Psoas muscle (tissue), 8 donors: ENCODE data around the gene AQP2. TPM values are rescaled to one million over a fixed set of nuclear protein-coding genes. Genes with fewer than 3 reads are reported as not detected.

ENCODE experiments used
- ATAC-seq, 4 donors: fragments of 200-7000 bp; cut with Tn5 transposase; one replicate each; pipeline ENCODE4 v1.9.1; 2020; ENCODE audit warnings: moderate library complexity in 3 of 4, mild to moderate bottlenecking in 2 of 4
- DNase-seq, 2 donors: peaks; one replicate each; pipeline ENCODE4 v3.0.0-alpha.2; 2020
- H3K27ac ChIP-seq: fragments of 200-600 bp; one replicate; pipeline ENCODE4 v1.8.0; 2022
- H3K27me3 ChIP-seq, 3 donors: fragments of 200-600 bp in 1 of 3; one replicate each; pipeline versions ENCODE4 v1.6.1 to v1.8.0; 2013 to 2022; ENCODE audit warnings: low read length in 2 of 3, mild to moderate bottlenecking in 2 of 3, moderate library complexity in 1 of 3; ENCODE audit not compliant: insufficient read depth in 3 of 3
- H3K36me3 ChIP-seq, 2 donors: fragments of 200-600 bp in 1 of 2; one replicate each; pipeline versions ENCODE4 v1.6.1 to v1.8.0; 2013 to 2022; ENCODE audit warnings: low read depth in 1 of 2, mild to moderate bottlenecking in 1 of 2, moderate library complexity in 1 of 2; ENCODE audit not compliant: insufficient read depth in 1 of 2
- H3K4me1 ChIP-seq: fragments of 200-600 bp; one replicate; pipeline ENCODE4 v1.8.0; 2022
- H3K4me3 ChIP-seq: fragments of 200-600 bp; one replicate; pipeline ENCODE4 v1.8.0; 2022; ENCODE audit warnings: mild to moderate bottlenecking
- H3K9me3 ChIP-seq: fragments of 200-600 bp; one replicate; pipeline ENCODE4 v1.8.0; 2022
- WGBS, 3 donors: extraction: QIAGEN DNeasy Blood & Tissue Kit; methylation state at CpG; one replicate each; pipeline versions ENCODE4 v1.1.6 to v1.1.7; 2013; 5-methylcytosine and 5-hydroxymethylcytosine counted together
- intact Hi-C, 2 donors: fragments of 100-400 bp; cut with DNase I; formaldehyde crosslinking; loops; one replicate each; pipeline versions ENCODE4 v1.11.0 to v1.14.2; 2022
- polyA plus RNA-seq, 3 donors: library from polyadenylated mRNA; stranded (reverse); fragments of 200-250 nt; gene quantifications; one replicate each; pipeline ENCODE4 v1.2.3, GENCODE V29; 2013
- total RNA-seq, 4 donors: library from RNA; stranded (reverse); fragmentation: NEBNext Ultra II Directional in 2 of 4; extraction: Animal tissue kit (Norgen Biotek cat#: 25700) in 2 of 4; gene quantifications; one replicate each; pipeline versions ENCODE4 v1.2.1 to v1.2.4, GENCODE V29; 2021 to 2023
- TF ChIP-seq, protein P1 (sequence below): fragments of 200-600 bp; IDR thresholded peaks from one replicate; pipeline ENCODE4 v1.8.0; 2022; ENCODE audit warnings: antibody characterized with exemption
- donor health status: healthy with polysubstance abuse.
- donor health status: DM: no; HTN: no; CAD: no; lungs with moderate emphysema.
- donor health status: Bipolar disorder and iron deficiency.
- donor health status: healthy.
- donor health status: DM: yes; HTN: yes; CAD: no.
- donor health status: DM: no; HTN: no; CAD: no.
- donor health status: DM: no; HTN: no; CAD: no.
- donor health status: DM: yes; HTN: yes; CAD: no.

Gene AQP2
- total and polyA plus RNA-seq, 7 donors = not detected

DNA sequence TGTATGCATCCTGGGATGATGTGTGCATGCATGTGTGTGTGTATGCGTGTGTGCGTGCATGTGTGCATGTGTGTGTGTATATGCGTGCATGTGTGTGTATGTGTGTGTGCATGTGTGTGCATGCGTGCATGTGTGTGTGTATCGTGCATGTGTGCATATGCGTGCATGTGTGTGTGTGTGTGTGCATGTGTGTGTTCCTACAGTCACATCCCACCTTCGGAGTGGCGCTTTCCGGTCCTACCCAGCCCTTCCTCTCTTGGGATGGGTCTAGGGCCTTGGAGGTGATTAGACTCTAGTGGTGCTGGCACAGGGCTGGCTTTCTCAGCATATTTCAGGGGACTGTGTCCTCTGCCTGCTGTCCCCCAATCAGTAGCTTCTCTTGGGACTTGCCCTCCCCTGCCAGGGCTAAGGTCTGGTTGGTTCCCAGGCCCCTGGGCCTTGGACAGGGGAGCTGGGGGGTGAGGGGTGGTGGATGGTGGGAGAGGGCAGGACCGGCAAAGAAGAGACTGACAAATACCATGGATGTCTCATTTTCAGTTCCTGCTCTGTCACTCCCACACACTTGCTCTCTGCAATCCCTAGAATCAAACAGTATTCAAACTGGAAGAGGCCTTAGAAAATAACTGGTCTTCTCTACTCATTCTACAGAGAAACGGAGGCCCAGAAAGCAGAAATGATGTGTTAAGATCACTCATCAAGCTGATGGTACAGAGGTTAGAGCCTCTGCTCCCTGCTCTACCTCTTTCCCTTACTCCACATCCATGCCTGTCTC is 24.9 kb upstream of the AQP2 start:
- Histone ChIP-seq H3K4me3 (no peak overlapping the region), H3K27me3 (no peaks in the 10 kb centered on the region), H3K36me3 (no peaks in the 10 kb centered on the region), H3K27ac (no peak overlapping the region), H3K9me3 (no peaks in the 10 kb centered on the region), H3K4me1 (no peaks in the 10 kb centered on the region)
- 82 to 92% (median 88%) methylated on average over 11 of the region's 11 CpGs for WGBS, 3 donors
- TF ChIP-seq, protein P1, sequence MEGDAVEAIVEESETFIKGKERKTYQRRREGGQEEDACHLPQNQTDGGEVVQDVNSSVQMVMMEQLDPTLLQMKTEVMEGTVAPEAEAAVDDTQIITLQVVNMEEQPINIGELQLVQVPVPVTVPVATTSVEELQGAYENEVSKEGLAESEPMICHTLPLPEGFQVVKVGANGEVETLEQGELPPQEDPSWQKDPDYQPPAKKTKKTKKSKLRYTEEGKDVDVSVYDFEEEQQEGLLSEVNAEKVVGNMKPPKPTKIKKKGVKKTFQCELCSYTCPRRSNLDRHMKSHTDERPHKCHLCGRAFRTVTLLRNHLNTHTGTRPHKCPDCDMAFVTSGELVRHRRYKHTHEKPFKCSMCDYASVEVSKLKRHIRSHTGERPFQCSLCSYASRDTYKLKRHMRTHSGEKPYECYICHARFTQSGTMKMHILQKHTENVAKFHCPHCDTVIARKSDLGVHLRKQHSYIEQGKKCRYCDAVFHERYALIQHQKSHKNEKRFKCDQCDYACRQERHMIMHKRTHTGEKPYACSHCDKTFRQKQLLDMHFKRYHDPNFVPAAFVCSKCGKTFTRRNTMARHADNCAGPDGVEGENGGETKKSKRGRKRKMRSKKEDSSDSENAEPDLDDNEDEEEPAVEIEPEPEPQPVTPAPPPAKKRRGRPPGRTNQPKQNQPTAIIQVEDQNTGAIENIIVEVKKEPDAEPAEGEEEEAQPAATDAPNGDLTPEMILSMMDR = no peak
- intact Hi-C loops = no loop called here
- peak in 1 of 2 donors; percentile 12 for DNase-seq
- ATAC-seq = no peak

DNA sequence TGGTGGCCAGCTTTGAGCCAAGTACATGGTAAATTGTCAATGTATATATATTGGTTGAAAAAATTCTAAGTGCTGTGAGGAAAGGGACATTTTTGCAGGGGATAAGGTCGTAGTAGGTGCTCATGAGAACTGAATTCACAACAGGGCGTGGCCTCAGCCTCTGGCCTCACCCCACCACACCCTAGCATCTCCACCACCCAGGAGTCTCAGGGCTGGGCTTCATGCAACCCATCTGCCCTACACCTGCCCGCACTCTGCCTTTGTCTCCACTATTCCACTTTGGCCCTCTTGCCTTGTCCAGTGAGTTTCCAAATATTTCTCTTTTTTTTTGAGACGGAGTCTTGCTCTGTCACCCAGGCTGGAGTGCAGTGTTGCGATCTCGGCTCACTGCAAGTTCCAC is 22.1 kb upstream of the AQP2 start:
- Histone ChIP-seq H3K36me3 (no peaks in the 10 kb centered on the region), H3K27me3 (no peaks in the 10 kb centered on the region), H3K4me1 (no peaks in the 10 kb centered on the region), H3K27ac (no peak overlapping the region), H3K9me3 (no peaks in the 10 kb centered on the region), H3K4me3 (no peak overlapping the region)
- WGBS, 3 donors = 92 to 94% (median 94%) methylated on average over 6 of the region's 6 CpGs
- intact Hi-C loops = no loop called here
- TF ChIP-seq, protein P1 = no peak
- DNase-seq (no peak), ATAC-seq (no peak)

DNA sequence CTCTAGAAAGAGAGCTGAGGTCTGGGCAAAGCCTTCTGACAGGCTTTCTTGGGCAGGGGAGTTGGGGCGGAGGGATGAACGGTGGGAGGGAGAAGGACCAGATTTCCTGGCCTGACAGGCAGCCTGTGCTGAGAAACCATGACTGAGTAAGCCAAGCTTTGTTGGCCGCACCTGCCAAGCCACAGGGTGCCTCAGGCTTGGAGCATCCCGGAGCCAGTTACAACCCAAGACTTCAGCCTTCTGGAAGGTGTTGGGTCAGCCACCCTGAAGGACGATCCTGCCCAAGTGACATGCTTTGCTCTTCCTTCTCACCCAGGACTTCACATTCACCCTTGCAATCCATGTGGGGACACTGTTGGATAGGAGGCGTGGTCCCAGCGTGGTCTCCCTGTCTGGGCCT is 21.0 kb upstream of the AQP2 start:
- Histone ChIP-seq H3K36me3 (no peaks in the 10 kb centered on the region), H3K9me3 (no peaks in the 10 kb centered on the region), H3K27ac (no peak overlapping the region), H3K27me3 (no peaks in the 10 kb centered on the region), H3K4me3 (no peak overlapping the region), H3K4me1 (no peaks in the 10 kb centered on the region)
- no peak for ATAC-seq
- 78 to 83% (median 80%) methylated on average over 7 of the region's 7 CpGs for WGBS, 3 donors
- TF ChIP-seq, protein P1 = no peak
- peak in 1 of 2 donors; percentile 8 for DNase-seq
- intact Hi-C loops = no loop called here

DNA sequence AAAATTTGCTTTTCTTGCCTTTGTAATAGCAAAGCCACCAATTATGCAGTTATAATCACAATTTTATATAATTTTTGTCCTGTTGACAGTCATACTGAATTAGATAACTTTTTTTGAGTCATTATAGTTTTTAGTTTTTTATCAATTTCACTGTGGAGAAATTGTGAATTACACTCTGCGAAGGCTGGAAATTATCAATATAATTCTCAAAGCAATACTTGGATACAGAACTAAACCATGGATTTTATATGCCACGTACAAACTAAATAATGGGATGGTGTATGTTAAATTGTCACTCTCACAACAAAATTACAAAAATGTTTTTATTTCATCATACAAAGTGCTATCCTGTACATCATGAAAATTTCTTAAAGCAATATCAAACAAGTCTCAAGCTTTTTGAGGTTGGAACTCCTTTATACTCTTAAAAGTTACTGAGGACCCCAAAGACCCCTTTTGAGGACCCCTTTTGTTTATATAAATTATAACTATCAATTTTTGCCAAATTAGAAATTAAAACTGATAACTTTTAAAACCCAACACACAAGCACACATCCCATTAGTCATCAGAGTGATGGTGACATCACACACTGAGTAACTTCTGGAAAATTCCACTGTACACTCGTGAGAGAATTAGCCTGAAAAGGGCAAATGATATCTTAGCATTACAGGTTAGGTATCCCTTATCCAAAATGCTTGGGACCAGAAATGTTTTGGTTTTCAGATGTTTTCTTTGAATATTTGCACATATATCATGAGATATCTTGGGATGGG is 19.8 kb upstream of the AQP2 start:
- Histone ChIP-seq H3K27ac (no peak overlapping the region), H3K4me3 (no peak overlapping the region), H3K27me3 (no peaks in the 10 kb centered on the region), H3K9me3 (no peaks in the 10 kb centered on the region), H3K36me3 (no peaks in the 10 kb centered on the region), H3K4me1 (no peaks in the 10 kb centered on the region)
- 57 to 72% (median 68%) methylated on average over 3 of the region's 3 CpGs for WGBS, 3 donors
- DNase-seq = no peak
- ATAC-seq = no peak
- TF ChIP-seq, protein P1 = no peak
- intact Hi-C loops = no loop called here
